ENCODE data around the gene ATP5IF1. TPM values are rescaled to one million over a fixed set of nuclear protein-coding genes. Genes with fewer than 3 reads are reported as not detected.

Gene ATP5IF1
- total and polyA plus RNA-seq, 2 of the 4 experiments (the other 2 are of a cell fraction) = 33.7 to 105 TPM

DNA sequence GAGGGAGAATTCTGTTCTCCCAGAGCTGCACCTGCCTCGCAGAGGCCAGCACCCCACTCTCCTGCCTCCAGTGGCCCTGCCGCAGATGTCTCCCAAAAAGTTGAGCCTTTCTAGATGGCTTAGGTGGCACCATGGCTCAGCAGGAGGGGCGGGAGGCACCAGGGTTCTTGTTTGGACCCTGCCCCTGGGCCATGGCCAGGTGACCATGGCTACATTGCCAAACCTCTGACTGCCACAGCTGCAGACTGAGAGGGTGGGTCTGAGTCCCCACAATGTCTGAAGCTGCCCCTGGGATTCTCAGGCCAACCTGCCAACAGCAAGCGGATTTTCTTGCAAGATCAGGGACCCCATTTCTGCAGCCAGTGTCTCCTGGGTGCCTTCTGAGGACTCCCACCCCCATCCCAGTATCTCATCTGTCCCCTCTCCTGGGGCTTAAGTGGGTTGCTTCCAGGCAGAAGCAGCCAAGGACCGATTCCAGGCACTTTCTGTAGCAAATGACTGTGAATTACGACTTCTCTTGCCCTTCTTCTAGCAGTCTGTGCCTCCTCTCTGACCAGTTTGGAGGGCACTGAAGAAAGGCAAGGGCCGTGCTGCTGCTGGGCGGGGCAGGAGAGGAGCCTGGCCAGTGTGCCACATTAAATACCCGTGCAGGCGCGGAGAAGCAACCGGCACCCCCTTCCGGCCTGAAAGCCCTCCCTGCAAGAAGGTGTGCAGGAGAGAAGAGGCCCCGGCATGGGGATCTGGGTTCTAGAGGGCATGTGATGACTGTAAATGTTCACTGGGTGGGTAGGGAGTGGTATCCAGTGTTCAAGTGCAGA, 45.9 kb downstream of the ATP5IF1 start:
- H3K56ac ChIP-seq (ENCODE audit: extremely low read depth, insufficient read depth, low read length) = no peak overlapping the region
- DNase-seq = no peak
- no peak overlapping the region for H3K14ac ChIP-seq (replicated peaks; ENCODE audit: low read depth, low read length)
- no peak overlapping the region for H4K91ac ChIP-seq (ENCODE audit: insufficient read depth, low read depth, low read length)
- no peak overlapping the region for H3K9ac ChIP-seq (ENCODE audit: low read depth, low read length)
- no peak overlapping the region for H3K18ac ChIP-seq (ENCODE audit: low read depth, low read length)
- H3K4me2 ChIP-seq (ENCODE audit: low read depth, low read length) = no peak overlapping the region
- ChIA-PET CTCF (no interaction called here), POLR2A (ENCODE audit: unreplicated experiment) (no interaction called here)
- H3K9me1 ChIP-seq (ENCODE audit: insufficient read depth, low read length) = peaks cover 13% of the 10 kb centered on the region
- H3K4me1 ChIP-seq (ENCODE audit: control insufficient read depth, insufficient read depth, low read length) = no peaks in the 10 kb centered on the region
- intact Hi-C loops (cut with micrococcal nuclease) = no loop called here
- H2AFZ ChIP-seq (replicated peaks; ENCODE audit: low read length, poor library complexity) = no peak overlapping the region
- no peak overlapping the region for H3K23ac ChIP-seq (ENCODE audit: low read depth, low read length)
- in situ Hi-C loops (cut with MboI; ENCODE audit: low sequenced_read_pairs) = no loop called here
- H4K8ac ChIP-seq (ENCODE audit: low read depth in 2 of 2, low read length in 2 of 2) = no peak overlapping the region
- H2BK5ac ChIP-seq (ENCODE audit: low read depth, low read length, poor library complexity, severe bottlenecking) = no peak overlapping the region
- H3K4me3 ChIP-seq (ENCODE audit: insufficient read depth, low read depth, low read length) = no peak overlapping the region
- H2AK5ac ChIP-seq (ENCODE audit: low read depth, low read length) = no peak overlapping the region
- no peak overlapping the region for H2BK20ac ChIP-seq (ENCODE audit: low read depth, low read length)
- H2BK120ac ChIP-seq (ENCODE audit: low read depth, low read length) = no peak overlapping the region
- peaks cover 37% of the 10 kb centered on the region for H4K20me1 ChIP-seq (ENCODE audit: insufficient read depth, low read length)
- H3K27ac ChIP-seq (ENCODE audit: insufficient read depth, low read length) = no peak overlapping the region
- 91% methylated on average over 7 of the region's 14 CpGs; no CpG with 5 or more reads in 1 of the 2 experiments for WGBS, 2 experiments (ENCODE audit: extremely low coverage in 2 of 2, insufficient read length in 1 of 2)
- no peak overlapping the region for H4K5ac ChIP-seq (ENCODE audit: low read depth, low read length)
- no peaks in the 10 kb centered on the region for H3K27me3 ChIP-seq (ENCODE audit: control insufficient read depth, insufficient read depth, low read length)
- H3K9me3 ChIP-seq (ENCODE audit: control insufficient read depth, insufficient read depth, low read length) = no peaks in the 10 kb centered on the region
- H3K79me1 ChIP-seq (ENCODE audit: low read depth in 1 of 2, low read length in 2 of 2) = peaks cover 18 to 51% of the 10 kb centered on the region in 2 experiments
- BruUV-seq (replicated peaks) = no TSS peak
- no peak for ATAC-seq (ENCODE audit: low read depth)
- dilution Hi-C loops (cut with HindIII; ENCODE audit: low sequenced_read_pairs, unreplicated experiment) = no loop called here
- no peak overlapping the region for H3K4ac ChIP-seq (ENCODE audit: low read depth, low read length)
- H3K36me3 ChIP-seq (ENCODE audit: control insufficient read depth, insufficient read depth, low read length) = peaks cover 57% of the 10 kb centered on the region
- H2BK15ac ChIP-seq (ENCODE audit: low read depth, low read length) = no peak overlapping the region
- peak overlapping the region; percentile 72 for H2AK9ac ChIP-seq (replicated peaks; ENCODE audit: low read depth, low read length, poor library complexity)
- no peak for TF ChIP-seq MAZ (IDR thresholded peaks at IDR 0.05; ENCODE audit: borderline replicate concordance, low read depth, low read length)
- no peak for TF ChIP-seq NFE2L2 (IDR thresholded peaks at IDR 0.05; ENCODE audit: low read depth, low read length)
- TF ChIP-seq, protein P1, sequence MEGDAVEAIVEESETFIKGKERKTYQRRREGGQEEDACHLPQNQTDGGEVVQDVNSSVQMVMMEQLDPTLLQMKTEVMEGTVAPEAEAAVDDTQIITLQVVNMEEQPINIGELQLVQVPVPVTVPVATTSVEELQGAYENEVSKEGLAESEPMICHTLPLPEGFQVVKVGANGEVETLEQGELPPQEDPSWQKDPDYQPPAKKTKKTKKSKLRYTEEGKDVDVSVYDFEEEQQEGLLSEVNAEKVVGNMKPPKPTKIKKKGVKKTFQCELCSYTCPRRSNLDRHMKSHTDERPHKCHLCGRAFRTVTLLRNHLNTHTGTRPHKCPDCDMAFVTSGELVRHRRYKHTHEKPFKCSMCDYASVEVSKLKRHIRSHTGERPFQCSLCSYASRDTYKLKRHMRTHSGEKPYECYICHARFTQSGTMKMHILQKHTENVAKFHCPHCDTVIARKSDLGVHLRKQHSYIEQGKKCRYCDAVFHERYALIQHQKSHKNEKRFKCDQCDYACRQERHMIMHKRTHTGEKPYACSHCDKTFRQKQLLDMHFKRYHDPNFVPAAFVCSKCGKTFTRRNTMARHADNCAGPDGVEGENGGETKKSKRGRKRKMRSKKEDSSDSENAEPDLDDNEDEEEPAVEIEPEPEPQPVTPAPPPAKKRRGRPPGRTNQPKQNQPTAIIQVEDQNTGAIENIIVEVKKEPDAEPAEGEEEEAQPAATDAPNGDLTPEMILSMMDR (conservative IDR thresholded peaks at IDR 0.05; ENCODE audit: low read depth, low read length) = no peak
- TF ChIP-seq CEBPB (IDR thresholded peaks at IDR 0.05; ENCODE audit: low read depth, low read length) = no peak
- no peak for TF ChIP-seq CHD1 (IDR thresholded peaks at IDR 0.05; ENCODE audit: low read depth, low read length)
- TF ChIP-seq POLR2A (IDR thresholded peaks at IDR 0.05; ENCODE audit: low read depth, low read length) = no peak
- no peak for TF ChIP-seq RAD21 (IDR thresholded peaks at IDR 0.05; ENCODE audit: low read length)

Measured in IMR-90 (cell line).